BJ (cell line): ENCODE results near the gene SERPINB2. TPM values are rescaled to one million over a fixed set of nuclear protein-coding genes. Genes with fewer than 3 reads are reported as not detected.

Experiments used
- CTCF ChIA-PET: fragments of 350-600 bp; formaldehyde crosslinking; extraction: SDS; loops from one replicate; lab custom pipeline; 2021; ENCODE audit warnings: antibody characterized with exemption, inconsistent platforms; lab: Yijun Ruan, JAX
- POLR2A ChIA-PET: fragments of 300-600 bp; sonication (Branson Sonifier 250); formaldehyde crosslinking; extraction: SDS; loops from one replicate; lab custom pipeline; 2021; ENCODE audit warnings: antibody characterized with exemption; lab: Charles Lee
- DNase-seq: peaks from one replicate; pipeline ENCODE4 v3.0.0-alpha.2; 2011; ENCODE audit warnings: low read depth
- H3K27me3 ChIP-seq: 2 replicates; pipeline ENCODE4 v1.6.0; 2011; ENCODE audit warnings: low read length; ENCODE audit not compliant: control insufficient read depth, insufficient read depth
- H3K36me3 ChIP-seq: 2 replicates; pipeline ENCODE4 v1.5.1; 2011; ENCODE audit warnings: low read length; ENCODE audit not compliant: control insufficient read depth, insufficient read depth
- H3K4me3 ChIP-seq: 2 replicates; pipeline ENCODE4 v1.5.1; 2011; ENCODE audit warnings: low read depth, mild to moderate bottlenecking, control low read depth, low read length
- CTCF ChIP-seq: IDR thresholded peaks from 2 replicates; pipeline ENCODE4 v1.5.1; 2011; ENCODE audit warnings: low read depth, mild to moderate bottlenecking, control low read depth, inconsistent platforms, low read length, moderate library complexity; ENCODE audit not compliant: insufficient read depth
- polyA plus RNA-seq: library from polyadenylated mRNA; depleted of rRNA; stranded (reverse); fragments of >200 nt; gene quantifications from 2 replicates; pipeline ENCODE4 v1.2.3, GENCODE V29; 2011

SERPINB2 gene
- polyA plus RNA-seq, 1 experiment, result 15.2 TPM

- no peak for DNase-seq
- ChIA-PET POLR2A (no interaction called here), CTCF (no interaction called here)
- TF ChIP-seq CTCF, result no peak
- Histone ChIP-seq H3K27me3 (no peaks in the 10 kb centered on the region), H3K36me3 (no peaks in the 10 kb centered on the region), H3K4me3 (no peak overlapping the region)
Measured at GRCh38 chr18:63903851-63904570, 16.5 kb downstream of the SERPINB2 start.

GRCh38 chr18:63904694-63905093, 17.2 kb downstream of the SERPINB2 start:
- no peaks in the 10 kb centered on the region for H3K27me3 ChIP-seq
- no peak overlapping the region for H3K4me3 ChIP-seq
- CTCF ChIA-PET, result no interaction called here
- no peaks in the 10 kb centered on the region for H3K36me3 ChIP-seq
- no peak for TF ChIP-seq CTCF
- DNase-seq, result no peak
- POLR2A ChIA-PET, result no interaction called here

GRCh38 chr18:63905361-63905760, 17.9 kb downstream of the SERPINB2 start:
- POLR2A ChIA-PET, result no interaction called here
- CTCF ChIA-PET, result no interaction called here
- H3K27me3 ChIP-seq, result no peaks in the 10 kb centered on the region
- no peaks in the 10 kb centered on the region for H3K36me3 ChIP-seq
- no peak for DNase-seq
- no peak for TF ChIP-seq CTCF
- H3K4me3 ChIP-seq, result no peak overlapping the region

- H3K36me3 ChIP-seq, result no peaks in the 10 kb centered on the region
- no peak overlapping the region for H3K4me3 ChIP-seq
- POLR2A ChIA-PET, result no interaction called here
Measured at GRCh38 chr18:63906056-63906455, 18.6 kb downstream of the SERPINB2 start.

GRCh38 chr18:63907664-63908063, 20.2 kb downstream of the SERPINB2 start, which contains the start of gene SERPINB10:
TSS of gene SERPINB10 (plus strand) at chr18:63907958. CDS start at chr18:63915511, 7,553 bp downstream.
- POLR2A ChIA-PET, result no interaction called here
- no peak within 1 kb of the TSS for H3K4me3 ChIP-seq

More at GRCh38 chr18:63906056-63906455, 18.6 kb downstream of the SERPINB2 start:
- no peaks in the 10 kb centered on the region for H3K27me3 ChIP-seq
- no peak for TF ChIP-seq CTCF
- DNase-seq, result no peak
- CTCF ChIA-PET, result no interaction called here

More at GRCh38 chr18:63907664-63908063, 20.2 kb downstream of the SERPINB2 start, which contains the start of gene SERPINB10:
- Histone ChIP-seq H3K27me3 (no peaks in the 10 kb centered on the region), H3K36me3 (no peaks in the 10 kb centered on the region)
- CTCF ChIA-PET, result interaction anchor here (0.9 kb wide), 1 partner anchor 28 kb away, joined by 3 read pairs; no protein-coding TSS in a partner anchor
- no peak for TF ChIP-seq CTCF
- DNase-seq, result no peak
